Naive thymus-derived CD4-positive, alpha-beta T cell (primary cell): ENCODE data around the gene IGDCC3. TPM values are rescaled to one million over a fixed set of nuclear protein-coding genes. Genes with fewer than 3 reads are reported as not detected.

Experiments
- polyA plus RNA-seq, 2 donors: library from polyadenylated mRNA; unstranded; fragments of 300-500 nt; fragmentation: Illumina TruSeq; gene quantifications; one replicate each; pipeline ENCODE4 v1.2.3, GENCODE V29; 2021
- total RNA-seq, 6 experiments: library from RNA in 5 of 6; stranded (reverse) in 5 of 6; gene quantifications; 1 replicate in 5 of 6; 2 replicates in 1 of 6; pipeline ENCODE4 v1.2.3 and lab custom pipeline; 2021 to 2026

IGDCC3 gene
- total and polyA plus RNA-seq, 7 experiments from 2014 or later: not detected

Other genes starting within 250 kb of the IGDCC3 start
- gene PDCD7, start 244.2 kb downstream of the IGDCC3 start, total RNA-seq: 10 to 100 TPM; 23.0 to 38.6 (median 36.9) TPM
- 10 to 100 TPM; 10.6 to 26.5 TPM for gene PDCD7, start 244.2 kb downstream of the IGDCC3 start, polyA plus RNA-seq
- 10 to 100 TPM; 33.4 to 56.3 (median 51.1) TPM for gene CLPX, start 192.7 kb downstream of the IGDCC3 start, total RNA-seq
- gene CLPX, start 192.7 kb downstream of the IGDCC3 start, polyA plus RNA-seq: 10 to 100 TPM; 34.1 to 37.0 TPM
- under 1 TPM; 0.05 to 0.49 (median 0.44) TPM for gene CILP, start 166.5 kb downstream of the IGDCC3 start, total RNA-seq
- under 1 TPM in 1 of 2 donors, not detected in 1; 0.10 TPM for gene CILP, start 166.5 kb downstream of the IGDCC3 start, polyA plus RNA-seq
- gene PARP16, start 91.1 kb downstream of the IGDCC3 start, total RNA-seq: 10 to 100 TPM; 10.9 to 21.5 (median 15.7) TPM
- gene PARP16, start 91.1 kb downstream of the IGDCC3 start, polyA plus RNA-seq: 10 to 100 TPM; 28.1 to 45.7 TPM
- not detected for gene RNU5A-1, start 82.0 kb downstream of the IGDCC3 start, total RNA-seq
- not detected for gene RNU5A-1, start 82.0 kb downstream of the IGDCC3 start, polyA plus RNA-seq
- 10 to 100 TPM in 1 of 5 experiments, not detected in 4; 18.9 TPM for gene RNU5B-1, start 73.3 kb downstream of the IGDCC3 start, total RNA-seq
- gene RNU5B-1, start 73.3 kb downstream of the IGDCC3 start, polyA plus RNA-seq: not detected
- under 1 TPM in 4 of 5 experiments, not detected in 1; 0.08 to 0.34 (median 0.14) TPM for gene IGDCC4, start 44.9 kb upstream of the IGDCC3 start, total RNA-seq
- gene IGDCC4, start 44.9 kb upstream of the IGDCC3 start, polyA plus RNA-seq: under 1 TPM in 1 of 2 donors, not detected in 1; 0.12 TPM
- gene DPP8, start 139.7 kb upstream of the IGDCC3 start, total RNA-seq: 10 to 100 TPM; 38.4 to 54.6 (median 40.8) TPM
- 10 to 100 TPM; 40.2 to 48.3 TPM for gene DPP8, start 139.7 kb upstream of the IGDCC3 start, polyA plus RNA-seq
- gene HACD3, start 152.5 kb upstream of the IGDCC3 start, total RNA-seq: 10 to 100 TPM; 18.3 to 30.0 (median 23.9) TPM
- gene HACD3, start 152.5 kb upstream of the IGDCC3 start, polyA plus RNA-seq: 10 to 100 TPM; 29.6 to 34.4 TPM
- gene INTS14, start 233.1 kb upstream of the IGDCC3 start, total RNA-seq: 10 to 100 TPM; 19.1 to 38.3 (median 35.9) TPM
- 10 to 100 TPM; 16.0 to 35.0 TPM for gene INTS14, start 233.1 kb upstream of the IGDCC3 start, polyA plus RNA-seq
- 1 to 10 TPM; 4.1 to 5.6 (median 5.2) TPM for gene SLC24A1, start 243.9 kb upstream of the IGDCC3 start, total RNA-seq
- 1 to 10 TPM; 1.9 to 3.6 TPM for gene SLC24A1, start 243.9 kb upstream of the IGDCC3 start, polyA plus RNA-seq